Right renal cortex interstitium (tissue), 3 donors: ENCODE results near the gene ABTB2. TPM values are rescaled to one million over a fixed set of nuclear protein-coding genes. Genes with fewer than 3 reads are reported as not detected.
"Not testable (repeated sequence)": the region's sequence is repeated elsewhere in the genome, so short reads cannot be mapped to it uniquely, and the experiment has no call there.

Source experiments
- DNase-seq, 3 donors: peaks; one replicate each; pipeline ENCODE4 v3.0.0-alpha.2; 2013; ENCODE audit warnings: low read depth in 3 of 3, low spot score in 2 of 3
- polyA plus RNA-seq, 3 donors: library from polyadenylated mRNA; unstranded; fragments of 120-200 nt; gene quantifications; one replicate each; pipeline ENCODE4 v1.2.1, GENCODE V29; 2013; ENCODE audit not compliant: insufficient read length in 3 of 3

The ABTB2 gene
- polyA plus RNA-seq, 3 donors, result 6.4 to 7.1 (median 6.4) TPM

- DNase-seq, result no peak
Observed at GRCh38 chr11:34197256-34197655, 160.6 kb downstream of the ABTB2 start.

- DNase-seq, result no peak
Observed at GRCh38 chr11:34194576-34195335, 163.1 kb downstream of the ABTB2 start.

- no peak for DNase-seq
Observed at GRCh38 chr11:34192481-34193401, 165.1 kb downstream of the ABTB2 start.

- DNase-seq, result no peak
Observed at GRCh38 chr11:34191578-34191977, 166.2 kb downstream of the ABTB2 start.

GRCh38 chr11:34190192-34191139 lies 167.3 kb downstream of the ABTB2 start:
- DNase-seq, result no peak

- DNase-seq, result no peak
Observed at GRCh38 chr11:34189191-34189590, 168.6 kb downstream of the ABTB2 start.

GRCh38 chr11:34188181-34188580 lies 169.6 kb downstream of the ABTB2 start:
- no peak for DNase-seq

- DNase-seq, result no peak
Observed at GRCh38 chr11:34185926-34186841, 171.6 kb downstream of the ABTB2 start.

GRCh38 chr11:34184505-34185015 lies 173.2 kb downstream of the ABTB2 start:
- no peak for DNase-seq

GRCh38 chr11:34183848-34184391 lies 173.9 kb downstream of the ABTB2 start:
- no peak for DNase-seq

- DNase-seq, result no peak
Observed at GRCh38 chr11:34182921-34183685, 174.7 kb downstream of the ABTB2 start.

GRCh38 chr11:34182425-34182824 lies 175.4 kb downstream of the ABTB2 start:
- DNase-seq, result no peak

GRCh38 chr11:34181856-34182405 lies 175.9 kb downstream of the ABTB2 start:
- DNase-seq, result no peak

- no peak for DNase-seq
Observed at GRCh38 chr11:34181251-34181650, 176.6 kb downstream of the ABTB2 start.

- DNase-seq, result not testable (repeated sequence)
Observed at GRCh38 chr11:34180814-34181165, 177.0 kb downstream of the ABTB2 start.

GRCh38 chr11:34180040-34180813 lies 177.6 kb downstream of the ABTB2 start:
- DNase-seq, result no peak

- no peak for DNase-seq
Observed at GRCh38 chr11:34179026-34179675, 178.7 kb downstream of the ABTB2 start.
